ENCODE data around the gene UNC5B.

GRCh38 chr10:71246591-71247413 is 34.4 kb downstream of the UNC5B start:
- no peak for TF ChIP-seq CTCF (IDR thresholded peaks at IDR 0.05)
- TF ChIP-seq POLR2A (IDR thresholded peaks at IDR 0.05), result no peak
